MM.1S (cell line): ENCODE measurements around the gene PSMB8.

ENCODE experiments used
- CTCF ChIP-seq: fragments of 300-600 bp; sonication (generic); IDR thresholded peaks from 2 replicates; pipeline ENCODE4 v1.5.1; 2016; ENCODE audit warnings: antibody characterized with exemption, low read length, mixed read lengths
- EZH2phosphoT487 ChIP-seq: fragments of 300-600 bp; sonication (generic); IDR thresholded peaks from 2 replicates; pipeline ENCODE4 v1.6.1; 2018; ENCODE audit warnings: antibody characterized with exemption, low read length

- no peak for TF ChIP-seq CTCF
- TF ChIP-seq EZH2phosphoT487: no peak
Observed at GRCh38 chr6:32883789-32884188, 39.9 kb upstream of the PSMB8 start.
